Gastrocnemius medialis (tissue), 4 donors: ENCODE results near the gene CMTM6. TPM values are rescaled to one million over a fixed set of nuclear protein-coding genes. Genes with fewer than 3 reads are reported as not detected.

Experiments
- ATAC-seq, 2 donors: fragments of 150-250 bp; one replicate each; pipeline ENCODE4 v1.9.1; 2016
- DNase-seq, 2 donors: peaks; one replicate each; pipeline ENCODE4 v3.0.0-alpha.2; 2019
- H3K27ac ChIP-seq, 4 donors: fragments of 200-600 bp; sonication (generic); 1 replicate in 1 of 4; 2 replicates in 3 of 4; pipeline ENCODE4 v1.5.1; 2016 to 2018; ENCODE audit warnings: mild to moderate bottlenecking in 2 of 4, moderate library complexity in 1 of 4
- H3K27me3 ChIP-seq, 3 donors: fragments of 200-600 bp; sonication (generic) in 2 of 3; 1 replicate in 1 of 3; 2 replicates in 2 of 3; pipeline versions ENCODE4 v1.5.1 to v1.6.0; 2016 to 2019; ENCODE audit warnings: mild to moderate bottlenecking in 1 of 3, moderate library complexity in 1 of 3
- H3K36me3 ChIP-seq, 2 donors: fragments of 200-600 bp; sonication (generic) in 1 of 2; one replicate each; pipeline ENCODE4 v1.5.1; 2017 to 2018
- H3K4me1 ChIP-seq, 2 donors: fragments of 200-600 bp; sonication (generic) in 1 of 2; one replicate each; pipeline ENCODE4 v1.5.1; 2016 to 2017; ENCODE audit warnings: mild to moderate bottlenecking in 2 of 2
- H3K4me3 ChIP-seq, 4 donors: fragments of 200-600 bp; sonication (generic) in 3 of 4; 1 replicate in 1 of 4; 2 replicates in 3 of 4; pipeline ENCODE4 v1.5.1; 2016 to 2019; ENCODE audit warnings: mild to moderate bottlenecking in 2 of 4
- H3K9me3 ChIP-seq, 3 donors: fragments of 200-600 bp; sonication (generic) in 2 of 3; 1 replicate in 1 of 3; 2 replicates in 2 of 3; pipeline ENCODE4 v1.5.1; 2016 to 2019
- CTCF ChIP-seq, 5 experiments: fragments of 450-650 bp in 3 of 5; fragments of 200-600 bp in 2 of 5; sonication (generic) in 2 of 5; IDR thresholded peaks in 4 of 5; conservative IDR thresholded peaks in 1 of 5; 1 replicate in 4 of 5; 2 replicates in 1 of 5; pipeline ENCODE4 v1.5.1; 2016 to 2019; ENCODE audit warnings: antibody characterized with exemption in 5 of 5, mild to moderate bottlenecking in 3 of 5, moderate library complexity in 3 of 5
- POLR2A ChIP-seq, 2 donors: fragments of 450-650 bp; IDR thresholded peaks; one replicate each; pipeline ENCODE4 v1.6.1; 2017; ENCODE audit warnings: antibody characterized with exemption in 2 of 2, mild to moderate bottlenecking in 2 of 2, moderate library complexity in 2 of 2
- in situ Hi-C, 4 donors: fragments of 200-750 bp; cut with MboI; loops; one replicate each; pipeline versions ENCODE4 v1.15.0 to v1.8.0; 2017; ENCODE audit warnings: low sequenced_read_pairs in 4 of 4
- intact Hi-C: fragments of 100-400 bp; cut with DNase I; formaldehyde crosslinking; loops from one replicate; pipeline ENCODE4 v1.15.1; 2023; ENCODE audit warnings: low total_unique reads
- total RNA-seq, 4 donors: library from RNA; depleted of rRNA; stranded (reverse); fragments of >200 nt; gene quantifications; one replicate each; pipeline versions ENCODE4 v1.1.0 to v1.2.3, GENCODE V29; 2016

The CMTM6 gene
- total RNA-seq, 4 donors from 2014 or later, result 3.7 to 8.8 (median 7.3) TPM

- Histone ChIP-seq H3K9me3 (no peaks in the 10 kb centered on the region), H3K27me3 (no peaks in the 10 kb centered on the region), H3K4me3 (no peak overlapping the region), H3K36me3 (no peaks in the 10 kb centered on the region), H3K27ac (no peak overlapping the region), H3K4me1 (peaks cover 2 to 7% of the 10 kb centered on the region in 2 donors)
- DNase-seq, result no peak
- in situ Hi-C loops, result no loop called here
- intact Hi-C loops, result no loop called here
- no peak for TF ChIP-seq CTCF (IDR thresholded peaks at IDR 0.05 in 4 of 5, conservative IDR thresholded peaks at IDR 0.05 in 1 of 5)
- no peak for TF ChIP-seq POLR2A (IDR thresholded peaks at IDR 0.05)
- ATAC-seq, result no peak
Measured at GRCh38 chr3:32493437-32494414, 8.9 kb downstream of the CMTM6 start.

- TF ChIP-seq POLR2A (IDR thresholded peaks at IDR 0.05), result no peak
- no peak for TF ChIP-seq CTCF (IDR thresholded peaks at IDR 0.05 in 4 of 5, conservative IDR thresholded peaks at IDR 0.05 in 1 of 5)
Measured at GRCh38 chr3:32492684-32493436, 9.8 kb downstream of the CMTM6 start.

GRCh38 chr3:32488474-32489008 lies 14.1 kb downstream of the CMTM6 start:
- DNase-seq (no peak), ATAC-seq (no peak)
- Histone ChIP-seq H3K4me3 (no peak overlapping the region), H3K27ac (no peak overlapping the region), H3K27me3 (no peaks in the 10 kb centered on the region), H3K36me3 (no peaks in the 10 kb centered on the region), H3K9me3 (no peaks in the 10 kb centered on the region), H3K4me1 (no peaks in the 10 kb centered on the region)
- intact Hi-C loops, result no loop called here
- TF ChIP-seq POLR2A (IDR thresholded peaks at IDR 0.05) (no peak), CTCF (IDR thresholded peaks at IDR 0.05 in 4 of 5, conservative IDR thresholded peaks at IDR 0.05 in 1 of 5) (no peak)
- in situ Hi-C loops, result no loop called here

More at GRCh38 chr3:32492684-32493436, 9.8 kb downstream of the CMTM6 start:
- no peaks in the 10 kb centered on the region for H3K36me3 ChIP-seq
- intact Hi-C loops (no loop called here), in situ Hi-C loops (no loop called here)
- H3K27ac ChIP-seq, result no peak overlapping the region
- H3K4me3 ChIP-seq, result no peak overlapping the region
- ATAC-seq (no peak), DNase-seq (no peak)
- peaks cover 2 to 7% of the 10 kb centered on the region in 2 donors for H3K4me1 ChIP-seq
- no peaks in the 10 kb centered on the region for H3K9me3 ChIP-seq
- no peaks in the 10 kb centered on the region for H3K27me3 ChIP-seq

GRCh38 chr3:32487781-32488473 lies 14.7 kb downstream of the CMTM6 start:
- intact Hi-C loops, result no loop called here
- peaks cover 0 to 2% of the 10 kb centered on the region in 2 donors for H3K36me3 ChIP-seq

More at GRCh38 chr3:32487781-32488473, 14.7 kb downstream of the CMTM6 start:
- H3K9me3 ChIP-seq, result no peaks in the 10 kb centered on the region
- no peak overlapping the region for H3K4me3 ChIP-seq
- in situ Hi-C loops, result no loop called here
- DNase-seq, result no peak
- H3K27me3 ChIP-seq, result no peaks in the 10 kb centered on the region
- H3K4me1 ChIP-seq, result no peaks in the 10 kb centered on the region
- TF ChIP-seq CTCF (IDR thresholded peaks at IDR 0.05 in 4 of 5, conservative IDR thresholded peaks at IDR 0.05 in 1 of 5) (no peak), POLR2A (IDR thresholded peaks at IDR 0.05) (no peak)
- ATAC-seq, result no peak
- no peak overlapping the region for H3K27ac ChIP-seq
